NCI-H2196 treated with DMSO at 0.1 percent for 48 hours (cell line): ENCODE measurements around the gene CTSS.
"Not testable (repeated sequence)": the region's sequence is repeated elsewhere in the genome, so short reads cannot be mapped to it uniquely, and the experiment has no call there.

Experiments
- DNase-seq: peaks from one replicate; lab custom pipeline; 2025; ENCODE audit not compliant: unreplicated experiment; lab: John Stamatoyannopoulos, UW

The CTSS gene

GRCh38 chr1:150775931-150776505 lies 10.4 kb upstream of the CTSS start:
- not testable (repeated sequence) for DNase-seq

GRCh38 chr1:150775276-150775675 lies 9.7 kb upstream of the CTSS start:
- DNase-seq, result no peak

- no peak for DNase-seq
Observed at GRCh38 chr1:150772326-150772725, 6.7 kb upstream of the CTSS start.

- DNase-seq, result not testable (repeated sequence)
Observed at GRCh38 chr1:150767704-150768103, 2.1 kb upstream of the CTSS start.

- not testable (repeated sequence) for DNase-seq
Observed at GRCh38 chr1:150765977-150766301, 361 bp upstream of the CTSS start.

- DNase-seq, result no peak
Observed at GRCh38 chr1:150764617-150765101, 919 bp downstream of the CTSS start.

- no peak for DNase-seq
Observed at GRCh38 chr1:150763018-150763417, 2.6 kb downstream of the CTSS start.

- no peak for DNase-seq
Observed at GRCh38 chr1:150762552-150762951, 3.0 kb downstream of the CTSS start.

GRCh38 chr1:150761801-150762200 lies 3.8 kb downstream of the CTSS start:
- no peak for DNase-seq

GRCh38 chr1:150760013-150760412 lies 5.6 kb downstream of the CTSS start:
- DNase-seq, result no peak

- no peak for DNase-seq
Observed at GRCh38 chr1:150753416-150753815, 12.2 kb downstream of the CTSS start.

GRCh38 chr1:150751443-150751842 lies 14.1 kb downstream of the CTSS start:
- no peak for DNase-seq

- no peak for DNase-seq
Observed at GRCh38 chr1:150749720-150750311, 15.8 kb downstream of the CTSS start.

- DNase-seq, result no peak
Observed at GRCh38 chr1:150748878-150749719, 16.5 kb downstream of the CTSS start.

GRCh38 chr1:150730130-150730721 lies 35.4 kb downstream of the CTSS start:
- no peak for DNase-seq

GRCh38 chr1:150724336-150724735 lies 41.2 kb downstream of the CTSS start:
- no peak for DNase-seq

GRCh38 chr1:150720703-150721102 lies 44.9 kb downstream of the CTSS start, which contains the start of gene HORMAD1:
Gene HORMAD1, minus strand, starts transcription at chr1:150720895. Its CDS starts 1,390 bp downstream, at chr1:150719505.
- DNase-seq, result no peak

GRCh38 chr1:150720098-150720497 lies 45.5 kb downstream of the CTSS start:
- DNase-seq, result no peak

- DNase-seq, result no peak
Observed at GRCh38 chr1:150718225-150718891, 47.2 kb downstream of the CTSS start.

- not testable (repeated sequence) for DNase-seq
Observed at GRCh38 chr1:150709031-150709430, 56.5 kb downstream of the CTSS start.

- DNase-seq, result no peak
Observed at GRCh38 chr1:150708595-150708994, 57.0 kb downstream of the CTSS start.
